ENCODE measurements around the gene TEN1. TPM values are rescaled to one million over a fixed set of nuclear protein-coding genes. Genes with fewer than 3 reads are reported as not detected.

The TEN1 gene
- total RNA-seq, 2 experiments from 2014 or later: 9.7 to 12.2 TPM

Other genes with a start within 250 kb of the TEN1 start
- gene GALK1, start 214.0 kb upstream of the TEN1 start, total RNA-seq: 10 to 100 TPM; 48.7 to 50.2 TPM
- 10 to 100 TPM; 19.1 to 21.4 TPM for gene UNK, start 194.4 kb upstream of the TEN1 start, total RNA-seq
- 10 to 100 TPM; 98.5 to 99.1 TPM for gene UNC13D, start 134.8 kb upstream of the TEN1 start, total RNA-seq
- gene WBP2, start 123.9 kb upstream of the TEN1 start, total RNA-seq: 10 to 100 TPM; 65.0 to 68.7 TPM
- gene TRIM47, start 100.7 kb upstream of the TEN1 start, total RNA-seq: 1 to 10 TPM; 8.1 to 9.6 TPM
- gene TRIM65, start 82.3 kb upstream of the TEN1 start, total RNA-seq: 10 to 100 TPM; 24.5 to 25.5 TPM
- 100 to 1,000 TPM; 109 to 117 TPM for gene MRPL38, start 74.4 kb upstream of the TEN1 start, total RNA-seq
- 10 to 100 TPM; 20.7 to 21.0 TPM for gene FBF1, start 38.2 kb upstream of the TEN1 start, total RNA-seq
- gene ACOX1, start 74 bp upstream of the TEN1 start, total RNA-seq: 10 to 100 TPM; 31.4 to 34.9 TPM
- gene CDK3, start 21.6 kb downstream of the TEN1 start, total RNA-seq: 1 to 10 TPM; 3.1 to 5.0 TPM
- gene EVPL, start 48.1 kb downstream of the TEN1 start, total RNA-seq: under 1 TPM in 1 of 2 experiments, not detected in 1; 0.14 TPM
- gene SRP68, start 93.3 kb downstream of the TEN1 start, total RNA-seq: 100 to 1,000 TPM; 127 to 131 TPM
- gene GALR2, start 95.5 kb downstream of the TEN1 start, total RNA-seq: 1 to 10 TPM; 3.3 to 3.6 TPM
- 1 to 10 TPM; 6.4 to 6.5 TPM for gene ZACN, start 99.9 kb downstream of the TEN1 start, total RNA-seq
- gene EXOC7, start 124.5 kb downstream of the TEN1 start, total RNA-seq: 10 to 100 TPM; 43.5 to 46.6 TPM
- gene FOXJ1, start 162.0 kb downstream of the TEN1 start, total RNA-seq: under 1 TPM; 0.60 to 0.84 TPM

Data from activated naive CD4-positive, alpha-beta T cell treated with anti-CD3 and anti-CD28 coated beads for 36 hours (primary cell).